Esophagus muscularis mucosa (tissue), 4 donors: ENCODE results near the gene TNFSF4. TPM values are rescaled to one million over a fixed set of nuclear protein-coding genes. Genes with fewer than 3 reads are reported as not detected.

ENCODE experiments used
- DNase-seq: peaks from one replicate; pipeline ENCODE4 v3.0.0-alpha.2; 2017; ENCODE audit errors: extremely low spot score
- H3K27ac ChIP-seq, 4 donors: fragments of 200-600 bp; sonication (generic); replicated peaks in 1 of 4; 1 replicate in 3 of 4; 2 replicates in 1 of 4; pipeline ENCODE4 v1.5.1; 2016 to 2019; ENCODE audit warnings: mild to moderate bottlenecking in 1 of 4
- H3K27me3 ChIP-seq, 4 donors: fragments of 200-600 bp; sonication (generic); one replicate each; pipeline versions ENCODE4 v1.5.1 to v1.6.0; 2016 to 2019
- H3K36me3 ChIP-seq, 4 donors: fragments of 200-600 bp; sonication (generic); one replicate each; pipeline ENCODE4 v1.5.1; 2016 to 2019
- H3K4me1 ChIP-seq, 4 donors: fragments of 200-600 bp; sonication (generic); one replicate each; pipeline ENCODE4 v1.5.1; 2016 to 2019
- H3K4me3 ChIP-seq, 4 donors: fragments of 200-600 bp; sonication (generic); 1 replicate in 2 of 4; 2 replicates in 2 of 4; pipeline ENCODE4 v1.5.1; 2016 to 2019; ENCODE audit warnings: mild to moderate bottlenecking in 4 of 4, moderate library complexity in 1 of 4
- H3K9me3 ChIP-seq, 4 donors: fragments of 200-600 bp; sonication (generic); 1 replicate in 3 of 4; 2 replicates in 1 of 4; pipeline ENCODE4 v1.5.1; 2016 to 2019
- EP300 ChIP-seq: sonication (generic); formaldehyde crosslinking; IDR thresholded peaks from one replicate; pipeline ENCODE4 v1.6.1; 2017; ENCODE audit warnings: antibody characterized with exemption
- POLR2A ChIP-seq: fragments of 450-650 bp; IDR thresholded peaks from one replicate; pipeline ENCODE4 v1.6.1; 2017; ENCODE audit warnings: antibody characterized with exemption, moderate library complexity, mild to moderate bottlenecking, low read depth
- POLR2AphosphoS5 ChIP-seq, 2 donors: sonication (generic); formaldehyde crosslinking; IDR thresholded peaks; one replicate each; pipeline ENCODE4 v1.6.1; 2017; ENCODE audit warnings: antibody characterized with exemption in 2 of 2
- WGBS: methylation state at CpG from one replicate; pipeline ENCODE4 v1.1.5; 2018; 5-methylcytosine and 5-hydroxymethylcytosine counted together
- intact Hi-C: fragments of 100-400 bp; cut with DNase I; formaldehyde crosslinking; loops from one replicate; pipeline ENCODE4 v1.15.1; 2023
- total RNA-seq, 4 donors: library from RNA; depleted of rRNA; stranded (reverse); fragments of >200 nt; gene quantifications; one replicate each; pipeline versions ENCODE4 v1.1.0 to v1.2.1, GENCODE V29; 2016
- TF ChIP-seq, protein P1 (sequence below), 3 experiments: fragments of 200-600 bp in 2 of 3; fragments of 450-650 bp in 1 of 3; sonication (generic) in 2 of 3; IDR thresholded peaks; one replicate each; pipeline ENCODE4 v1.5.1; 2017 to 2019; ENCODE audit warnings: antibody characterized with exemption in 3 of 3, mild to moderate bottlenecking in 2 of 3, moderate library complexity in 1 of 3

The TNFSF4 gene
- total RNA-seq, 4 donors from 2014 or later, result 2.3 to 3.8 (median 3.3) TPM

DNA sequence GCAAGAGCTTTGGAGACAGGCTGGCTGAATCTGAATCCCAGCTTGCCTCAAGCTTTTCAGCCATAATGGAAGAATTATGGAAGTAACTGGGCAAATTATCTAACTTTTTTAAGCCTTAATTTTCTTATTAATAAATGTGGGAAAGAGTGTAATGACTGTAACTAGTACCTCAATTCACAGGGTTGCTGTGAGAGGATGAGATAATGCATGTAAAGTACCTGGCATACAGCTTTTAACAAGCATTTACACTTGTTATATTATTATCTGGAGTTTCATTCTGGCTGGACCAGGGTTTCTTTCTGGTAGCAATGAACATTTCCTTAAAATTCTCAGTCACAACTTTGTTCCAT is 15.9 kb upstream of the TNFSF4 start:
- TF ChIP-seq EP300 (no peak), POLR2A (no peak), POLR2AphosphoS5 (IDR thresholded peaks at IDR 0.05) (no peak)
- TF ChIP-seq, protein P1, sequence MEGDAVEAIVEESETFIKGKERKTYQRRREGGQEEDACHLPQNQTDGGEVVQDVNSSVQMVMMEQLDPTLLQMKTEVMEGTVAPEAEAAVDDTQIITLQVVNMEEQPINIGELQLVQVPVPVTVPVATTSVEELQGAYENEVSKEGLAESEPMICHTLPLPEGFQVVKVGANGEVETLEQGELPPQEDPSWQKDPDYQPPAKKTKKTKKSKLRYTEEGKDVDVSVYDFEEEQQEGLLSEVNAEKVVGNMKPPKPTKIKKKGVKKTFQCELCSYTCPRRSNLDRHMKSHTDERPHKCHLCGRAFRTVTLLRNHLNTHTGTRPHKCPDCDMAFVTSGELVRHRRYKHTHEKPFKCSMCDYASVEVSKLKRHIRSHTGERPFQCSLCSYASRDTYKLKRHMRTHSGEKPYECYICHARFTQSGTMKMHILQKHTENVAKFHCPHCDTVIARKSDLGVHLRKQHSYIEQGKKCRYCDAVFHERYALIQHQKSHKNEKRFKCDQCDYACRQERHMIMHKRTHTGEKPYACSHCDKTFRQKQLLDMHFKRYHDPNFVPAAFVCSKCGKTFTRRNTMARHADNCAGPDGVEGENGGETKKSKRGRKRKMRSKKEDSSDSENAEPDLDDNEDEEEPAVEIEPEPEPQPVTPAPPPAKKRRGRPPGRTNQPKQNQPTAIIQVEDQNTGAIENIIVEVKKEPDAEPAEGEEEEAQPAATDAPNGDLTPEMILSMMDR (IDR thresholded peaks at IDR 0.05), result no peak
- H3K27ac ChIP-seq, result no peak overlapping the region

GRCh38 chr1:173222149-173223030 is 15.3 kb upstream of the TNFSF4 start:
- intact Hi-C loops, result no loop called here
- WGBS, result 64% methylated on average over 3 of the region's 3 CpGs

More for the DNA sequence above, 15.9 kb upstream of the TNFSF4 start:
- intact Hi-C loops, result no loop called here
- Histone ChIP-seq H3K4me3 (no peak overlapping the region), H3K36me3 (no peaks in the 10 kb centered on the region), H3K27me3 (no peaks in the 10 kb centered on the region), H3K9me3 (no peaks in the 10 kb centered on the region), H3K4me1 (no peaks in the 10 kb centered on the region)
- no peak for DNase-seq

DNA sequence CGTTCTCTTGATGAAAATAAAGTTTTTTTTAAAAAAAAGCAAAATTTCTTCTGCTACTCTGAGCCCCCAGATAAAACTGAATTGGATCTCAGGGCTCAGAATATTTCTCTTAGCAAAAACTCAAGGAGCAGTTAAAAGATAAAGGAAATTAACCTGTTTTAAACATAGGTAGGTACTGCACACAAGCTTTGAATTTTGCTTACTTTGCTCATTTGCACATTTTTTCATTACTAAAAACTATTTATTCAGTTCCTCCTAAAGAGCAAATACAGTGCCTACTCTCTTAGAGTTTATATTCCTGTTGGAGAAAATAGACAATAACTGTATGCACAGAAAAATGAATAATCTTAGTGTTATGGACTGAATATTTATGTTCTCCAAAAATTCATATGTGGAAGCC is 13.0 kb upstream of the TNFSF4 start:
- H3K4me1 ChIP-seq, result no peaks in the 10 kb centered on the region
- no peak for DNase-seq
- intact Hi-C loops, result no loop called here
- TF ChIP-seq POLR2AphosphoS5 (IDR thresholded peaks at IDR 0.05) (no peak), POLR2A (no peak), EP300 (no peak)
- TF ChIP-seq, protein P1 (IDR thresholded peaks at IDR 0.05), result no peak
- no peak overlapping the region for H3K27ac ChIP-seq
- WGBS, result 90% methylated on average over 1 of the region's 1 CpG
- H3K36me3 ChIP-seq, result no peaks in the 10 kb centered on the region
- H3K4me3 ChIP-seq, result no peak overlapping the region
- H3K27me3 ChIP-seq, result no peaks in the 10 kb centered on the region
- no peaks in the 10 kb centered on the region for H3K9me3 ChIP-seq

More at GRCh38 chr1:173222149-173223030, 15.3 kb upstream of the TNFSF4 start:
- Histone ChIP-seq H3K36me3 (no peaks in the 10 kb centered on the region), H3K27ac (no peak overlapping the region), H3K27me3 (no peaks in the 10 kb centered on the region), H3K4me3 (no peak overlapping the region), H3K9me3 (no peaks in the 10 kb centered on the region), H3K4me1 (no peaks in the 10 kb centered on the region)
- TF ChIP-seq EP300, result no peak
- TF ChIP-seq POLR2AphosphoS5 (IDR thresholded peaks at IDR 0.05), result no peak
- no peak for DNase-seq

DNA sequence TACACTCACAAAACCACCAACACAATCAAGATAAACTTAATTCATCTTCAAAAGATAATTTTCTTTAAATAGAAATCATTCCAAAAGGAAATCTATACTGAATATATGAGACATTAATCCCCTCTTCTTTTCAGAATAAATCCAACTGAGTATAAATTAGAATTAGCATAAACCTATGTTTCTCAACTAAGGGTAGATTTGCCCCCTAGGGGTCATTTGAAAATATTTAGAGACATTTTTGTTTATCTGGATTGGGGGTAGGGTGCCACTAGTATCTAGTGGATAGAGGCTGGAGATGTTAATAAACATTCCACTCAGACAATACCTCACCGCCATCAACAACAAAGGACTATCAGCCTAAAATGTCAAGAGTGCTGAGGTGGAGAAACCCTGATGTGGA is 6.5 kb upstream of the TNFSF4 start:
- Histone ChIP-seq H3K9me3 (no peaks in the 10 kb centered on the region), H3K27me3 (no peaks in the 10 kb centered on the region), H3K4me1 (peaks cover 0 to 3% (median 0%) of the 10 kb centered on the region in 4 donors), H3K36me3 (no peaks in the 10 kb centered on the region), H3K4me3 (no peak overlapping the region), H3K27ac (no peak overlapping the region)
- WGBS, result 91% methylated on average over 1 of the region's 1 CpG
- TF ChIP-seq POLR2A (no peak), POLR2AphosphoS5 (IDR thresholded peaks at IDR 0.05) (no peak), EP300 (no peak)
- TF ChIP-seq, protein P1 (IDR thresholded peaks at IDR 0.05), result no peak
- no peak for DNase-seq
- intact Hi-C loops, result no loop called here

- Histone ChIP-seq H3K9me3 (no peaks in the 10 kb centered on the region), H3K27ac (no peak overlapping the region), H3K36me3 (no peaks in the 10 kb centered on the region), H3K4me3 (no peak overlapping the region), H3K4me1 (peaks cover 0 to 3% (median under 1%) of the 10 kb centered on the region in 4 donors), H3K27me3 (no peaks in the 10 kb centered on the region)
- intact Hi-C loops, result no loop called here
- TF ChIP-seq, protein P1 (IDR thresholded peaks at IDR 0.05), result no peak
- no peak for TF ChIP-seq EP300
- TF ChIP-seq POLR2AphosphoS5 (IDR thresholded peaks at IDR 0.05), result no peak
- TF ChIP-seq POLR2A, result no peak
- WGBS, result 94% methylated on average over 2 of the region's 2 CpGs
- DNase-seq, result no peak
These were observed 5.9 kb upstream of the TNFSF4 start for GRCh38 chr1:173212952-173213491.
